ENCODE data around the gene CMBL.

DNA sequence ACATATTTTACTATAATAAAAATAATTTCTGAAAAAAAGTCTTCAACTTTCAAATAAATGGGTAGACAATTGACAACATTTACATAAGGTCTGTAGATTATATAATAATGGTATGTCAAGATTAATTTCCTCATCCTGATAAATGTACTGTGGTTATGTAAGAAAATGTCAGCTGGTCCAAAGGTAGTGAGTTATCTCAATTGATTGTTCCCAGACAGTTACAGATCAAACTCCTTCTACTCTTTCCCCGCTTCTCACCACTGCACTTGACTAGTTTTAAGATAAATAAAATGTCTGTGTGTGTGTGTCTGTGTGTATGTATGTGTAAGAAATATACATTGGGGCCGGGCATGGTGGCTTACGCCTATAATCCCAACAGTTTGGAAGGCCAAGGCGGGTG, 29.4 kb upstream of the CMBL start:
- no peak for TF ChIP-seq CTCF (IDR thresholded peaks at IDR 0.05; ENCODE audit: low read depth, low read length)
- no peak for TF ChIP-seq EZH2phosphoT487 (IDR thresholded peaks at IDR 0.05; ENCODE audit: low read depth)

Data from OCI-LY3 (cell line).